AG04449 (cell line): Measurements from ENCODE around the gene ARFGEF3.
A peak's percentile ranks its signal among the peaks of the same experiment; 100 is the strongest.

ENCODE experiments used
- CTCF ChIA-PET: fragments of 350-600 bp; formaldehyde crosslinking; extraction: SDS; loops from one replicate; lab custom pipeline; 2021; ENCODE audit warnings: antibody characterized with exemption; lab: Yijun Ruan, JAX
- POLR2A ChIA-PET: fragments of 400-600, 350-600 bp; formaldehyde crosslinking; extraction: SDS; loops from one replicate; lab custom pipeline; 2020; ENCODE audit warnings: antibody characterized with exemption, inconsistent platforms; lab: Yijun Ruan, JAX
- DNase-seq: peaks from one replicate; pipeline ENCODE4 v3.0.0-alpha.2; 2010; ENCODE audit warnings: low read depth, low spot score
- H3K4me3 ChIP-seq: 2 replicates; pipeline ENCODE4 v1.5.1; 2011; ENCODE audit warnings: low read depth, mild to moderate bottlenecking, control low read depth, low read length
- TF ChIP-seq, protein P1 (sequence below): IDR thresholded peaks from one replicate; pipeline ENCODE4 v1.5.1; 2011; ENCODE audit warnings: mild to moderate bottlenecking, moderate library complexity, low read length, control low read depth, inconsistent platforms; ENCODE audit not compliant: insufficient read depth; ENCODE audit errors: missing control alignments

The ARFGEF3 gene

DNA sequence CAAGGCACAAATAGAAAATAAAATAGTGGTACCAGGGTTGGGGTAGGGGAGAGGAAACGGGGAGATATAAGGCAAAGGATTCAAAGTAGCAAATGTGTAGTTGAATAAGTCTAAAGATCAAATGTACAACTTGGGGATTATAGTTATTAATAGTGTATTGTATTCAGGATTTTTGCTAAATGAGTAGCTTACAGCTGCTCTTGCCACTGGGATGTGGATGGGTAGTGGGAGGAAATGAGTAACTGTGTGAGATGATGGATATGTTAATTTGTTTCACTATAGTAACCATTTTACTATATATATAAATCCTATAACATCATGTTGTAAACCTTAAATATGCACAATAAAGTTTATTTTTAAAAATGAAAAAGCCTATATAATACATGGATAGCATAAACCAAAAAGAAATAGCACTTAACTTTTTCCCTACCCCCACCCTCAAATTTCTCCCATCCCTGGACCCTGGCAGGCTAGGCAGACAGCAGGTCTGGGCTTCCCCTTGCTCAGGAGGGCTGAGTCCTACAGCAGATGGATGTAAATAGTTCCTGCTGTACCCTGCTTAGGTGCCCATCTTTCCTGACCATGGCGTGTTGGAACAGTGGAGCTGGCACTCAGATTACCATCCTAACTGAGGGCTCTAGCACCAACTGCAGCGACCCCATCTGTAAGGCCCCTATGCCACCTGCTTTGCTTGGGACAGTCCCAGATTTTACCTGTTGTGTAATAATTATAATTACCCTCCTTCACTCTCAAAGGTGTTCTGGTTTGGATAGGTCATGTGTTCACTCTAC is 85.1 kb downstream of the ARFGEF3 start:
- ChIA-PET CTCF (interaction anchor here (0.7 to 1.3 kb wide), 2 partner anchors 42 to 154 kb away, joined by 3 read pairs; no protein-coding TSS in a partner anchor), POLR2A (no interaction called here)
- no peak for DNase-seq

GRCh38 chr6:138248011-138248410 is 86.3 kb downstream of the ARFGEF3 start:
- no peak overlapping the region for H3K4me3 ChIP-seq
- TF ChIP-seq, protein P1, sequence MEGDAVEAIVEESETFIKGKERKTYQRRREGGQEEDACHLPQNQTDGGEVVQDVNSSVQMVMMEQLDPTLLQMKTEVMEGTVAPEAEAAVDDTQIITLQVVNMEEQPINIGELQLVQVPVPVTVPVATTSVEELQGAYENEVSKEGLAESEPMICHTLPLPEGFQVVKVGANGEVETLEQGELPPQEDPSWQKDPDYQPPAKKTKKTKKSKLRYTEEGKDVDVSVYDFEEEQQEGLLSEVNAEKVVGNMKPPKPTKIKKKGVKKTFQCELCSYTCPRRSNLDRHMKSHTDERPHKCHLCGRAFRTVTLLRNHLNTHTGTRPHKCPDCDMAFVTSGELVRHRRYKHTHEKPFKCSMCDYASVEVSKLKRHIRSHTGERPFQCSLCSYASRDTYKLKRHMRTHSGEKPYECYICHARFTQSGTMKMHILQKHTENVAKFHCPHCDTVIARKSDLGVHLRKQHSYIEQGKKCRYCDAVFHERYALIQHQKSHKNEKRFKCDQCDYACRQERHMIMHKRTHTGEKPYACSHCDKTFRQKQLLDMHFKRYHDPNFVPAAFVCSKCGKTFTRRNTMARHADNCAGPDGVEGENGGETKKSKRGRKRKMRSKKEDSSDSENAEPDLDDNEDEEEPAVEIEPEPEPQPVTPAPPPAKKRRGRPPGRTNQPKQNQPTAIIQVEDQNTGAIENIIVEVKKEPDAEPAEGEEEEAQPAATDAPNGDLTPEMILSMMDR: no peak
- ChIA-PET CTCF (interaction anchor here (1.3 to 1.4 kb wide), 2 partner anchors 41 to 241 kb away, joined by 3 read pairs; no protein-coding TSS in a partner anchor), POLR2A (no interaction called here)
- no peak for DNase-seq

More for the DNA sequence above, 85.1 kb downstream of the ARFGEF3 start:
- TF ChIP-seq, protein P1: no peak
- no peak overlapping the region for H3K4me3 ChIP-seq

DNA sequence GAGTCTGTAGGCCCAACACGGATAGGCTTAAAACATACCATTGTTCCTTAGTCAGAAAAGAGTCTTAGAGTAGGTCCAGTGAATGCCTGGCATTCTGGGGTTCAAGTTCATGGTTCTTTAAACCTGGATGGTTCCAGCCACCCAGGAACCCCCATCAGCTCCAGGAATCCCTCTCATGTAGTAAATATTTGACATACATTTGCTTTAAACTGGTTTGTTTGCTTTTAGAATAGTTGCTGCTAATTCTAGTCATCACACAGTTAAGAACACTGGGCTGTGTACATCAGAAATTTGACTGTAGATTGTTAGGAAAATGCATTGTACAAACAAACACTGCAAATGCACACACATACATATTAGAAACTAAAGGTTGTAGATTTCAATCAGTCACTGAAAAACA is 87.1 kb downstream of the ARFGEF3 start:
- no peak overlapping the region for H3K4me3 ChIP-seq
- POLR2A ChIA-PET: no interaction called here
- CTCF ChIA-PET: interaction anchor here (1.4 kb wide), 1 partner anchor 242 kb away, joined by 3 read pairs; no protein-coding TSS in a partner anchor
- no peak for DNase-seq
- TF ChIP-seq, protein P1: no peak

DNA sequence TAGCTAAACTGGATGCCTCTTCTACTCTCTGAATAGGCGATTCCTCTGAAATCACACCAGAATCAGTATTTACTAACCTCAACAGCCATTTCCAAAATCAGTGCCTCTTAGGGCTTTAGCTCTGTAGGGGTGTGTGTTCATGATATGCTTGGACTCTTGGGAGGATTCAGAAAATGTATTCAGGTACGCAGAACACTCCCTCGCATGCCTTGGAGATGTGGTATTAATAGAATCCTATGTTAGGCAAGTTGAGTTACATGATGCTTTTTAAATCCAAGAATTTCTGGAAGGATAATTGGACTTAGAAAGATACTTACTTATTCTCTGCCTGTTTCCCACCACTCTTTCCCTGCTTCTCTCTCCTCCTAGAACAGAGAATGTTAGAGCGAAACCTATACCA is 88.3 kb downstream of the ARFGEF3 start:
- ChIA-PET CTCF (no interaction called here), POLR2A (interaction anchor here (1.8 kb wide), 1 partner anchor 8 kb away, joined by 6 read pairs; no protein-coding TSS in a partner anchor)
- no peak for DNase-seq
- H3K4me3 ChIP-seq: no peak overlapping the region
- TF ChIP-seq, protein P1: no peak

GRCh38 chr6:138250513-138251247 is 88.9 kb downstream of the ARFGEF3 start:
- POLR2A ChIA-PET: interaction anchor here (1.8 kb wide), 1 partner anchor 9 kb away, joined by 6 read pairs; no protein-coding TSS in a partner anchor
- DNase-seq: peak; percentile 72
- CTCF ChIA-PET: no interaction called here
- H3K4me3 ChIP-seq: no peak overlapping the region
- TF ChIP-seq, protein P1: no peak

DNA sequence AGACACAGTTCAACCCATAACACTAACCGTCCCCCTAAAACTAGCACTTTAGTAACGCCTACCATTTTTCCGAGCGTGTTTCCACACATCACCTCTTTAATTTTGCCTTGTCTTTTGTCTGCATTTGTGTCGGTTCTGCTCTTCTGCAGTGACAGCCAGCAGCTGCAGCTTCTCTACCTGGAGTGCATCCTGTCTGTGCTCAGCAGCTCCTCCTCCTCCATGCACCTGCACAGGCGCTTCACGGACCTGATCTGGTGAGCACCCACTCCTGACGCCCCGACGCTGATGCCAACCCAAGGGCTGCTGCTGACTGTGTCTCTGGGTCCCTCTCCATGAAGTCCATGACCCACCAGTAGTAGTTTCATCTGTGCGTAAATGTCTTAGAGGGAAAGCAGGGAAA is 92.0 kb downstream of the ARFGEF3 start:
- TF ChIP-seq, protein P1: no peak
- POLR2A ChIA-PET: no interaction called here
- no peak for DNase-seq
- no peak overlapping the region for H3K4me3 ChIP-seq
- CTCF ChIA-PET: no interaction called here
